Stimulated activated CD4-positive, alpha-beta T cell treated with anti-CD3 and anti-CD28 coated beads, Interleukin-12 subunit alpha, Interleukin-12 subunit beta, amount 100 ng/mL, for 24 hours (primary cell): ENCODE results near the gene PTPN20.

ENCODE experiments used
- DNase-seq, 2 experiments: peaks; one replicate each; pipeline ENCODE4 v3.0.0-alpha.2; 2020; ENCODE audit warnings: low read depth in 2 of 2

PTPN20 gene

GRCh38 chr10:47020471-47020870 lies 109.2 kb downstream of the PTPN20 start:
- no peak for DNase-seq

DNA sequence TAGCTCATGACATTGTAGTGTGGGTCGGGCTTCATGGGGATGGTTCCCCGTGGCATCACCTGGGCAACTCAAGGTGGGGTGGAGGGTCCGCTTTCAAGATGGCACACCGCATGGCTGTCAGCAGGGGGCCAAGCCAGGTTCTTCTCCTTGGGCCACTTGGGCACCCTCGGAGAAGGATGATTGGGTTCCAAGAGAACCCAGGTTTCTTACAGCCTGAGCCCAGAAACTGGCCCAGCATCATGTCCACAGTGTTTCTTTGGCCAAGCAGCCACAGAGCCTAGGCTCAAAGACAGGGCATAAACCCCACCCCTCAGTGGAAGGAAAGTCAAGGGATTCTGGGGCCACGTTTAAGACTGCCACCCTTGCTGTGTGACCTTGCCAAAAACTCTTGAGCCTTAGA lies 110.6 kb downstream of the PTPN20 start:
- DNase-seq = no peak

GRCh38 chr10:47022311-47023131 lies 111.3 kb downstream of the PTPN20 start:
- DNase-seq = no peak

- DNase-seq = no peak
Observed at GRCh38 chr10:47023237-47024045, 112.2 kb downstream of the PTPN20 start.

GRCh38 chr10:47024046-47024322 lies 112.8 kb downstream of the PTPN20 start:
- no peak for DNase-seq

GRCh38 chr10:47024399-47025252 lies 113.4 kb downstream of the PTPN20 start:
- peak; percentile 47 to 59 for DNase-seq

GRCh38 chr10:47025253-47025539 lies 114.0 kb downstream of the PTPN20 start:
- no peak for DNase-seq

GRCh38 chr10:47025540-47026300 lies 114.5 kb downstream of the PTPN20 start:
- no peak for DNase-seq

DNA sequence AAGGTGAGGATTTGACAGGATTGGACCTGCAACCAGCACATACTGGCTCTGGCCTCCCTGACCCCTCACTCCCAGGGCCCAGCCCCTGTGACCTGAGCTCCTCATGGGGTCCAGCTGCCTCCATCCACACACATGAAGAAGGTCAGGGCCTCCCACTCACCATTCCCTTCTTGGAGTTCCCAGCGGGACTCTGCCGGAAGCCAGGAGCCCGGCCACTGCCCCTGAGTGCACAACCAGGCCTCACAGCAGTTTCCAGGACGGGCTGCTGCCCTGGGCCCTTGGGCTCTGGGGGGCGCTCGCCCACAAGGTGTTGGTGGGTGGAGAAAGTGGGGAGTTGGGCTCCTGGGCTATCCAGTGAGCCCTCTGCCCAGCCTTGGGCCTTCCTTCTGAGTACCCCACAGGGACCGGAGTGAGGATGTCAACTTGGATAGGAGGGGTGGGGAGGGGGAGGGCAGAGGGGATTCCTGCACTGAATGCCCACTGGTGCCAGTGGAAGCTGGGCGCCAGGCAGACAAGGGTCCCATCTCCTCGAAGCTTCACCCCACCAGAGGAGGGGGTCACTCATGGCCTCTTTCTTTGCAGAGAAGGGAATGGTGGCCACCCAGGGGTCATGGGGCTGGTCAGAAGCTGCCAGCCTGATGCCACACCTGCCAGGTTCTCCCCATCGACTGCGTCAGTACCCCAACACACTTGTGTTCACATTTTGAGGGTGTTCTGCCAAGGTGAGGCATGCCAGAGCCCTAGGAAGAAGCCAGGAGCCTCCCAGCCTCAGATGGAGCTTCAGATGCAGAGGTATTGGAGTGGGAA lies 115.3 kb downstream of the PTPN20 start:
- no peak for DNase-seq

DNA sequence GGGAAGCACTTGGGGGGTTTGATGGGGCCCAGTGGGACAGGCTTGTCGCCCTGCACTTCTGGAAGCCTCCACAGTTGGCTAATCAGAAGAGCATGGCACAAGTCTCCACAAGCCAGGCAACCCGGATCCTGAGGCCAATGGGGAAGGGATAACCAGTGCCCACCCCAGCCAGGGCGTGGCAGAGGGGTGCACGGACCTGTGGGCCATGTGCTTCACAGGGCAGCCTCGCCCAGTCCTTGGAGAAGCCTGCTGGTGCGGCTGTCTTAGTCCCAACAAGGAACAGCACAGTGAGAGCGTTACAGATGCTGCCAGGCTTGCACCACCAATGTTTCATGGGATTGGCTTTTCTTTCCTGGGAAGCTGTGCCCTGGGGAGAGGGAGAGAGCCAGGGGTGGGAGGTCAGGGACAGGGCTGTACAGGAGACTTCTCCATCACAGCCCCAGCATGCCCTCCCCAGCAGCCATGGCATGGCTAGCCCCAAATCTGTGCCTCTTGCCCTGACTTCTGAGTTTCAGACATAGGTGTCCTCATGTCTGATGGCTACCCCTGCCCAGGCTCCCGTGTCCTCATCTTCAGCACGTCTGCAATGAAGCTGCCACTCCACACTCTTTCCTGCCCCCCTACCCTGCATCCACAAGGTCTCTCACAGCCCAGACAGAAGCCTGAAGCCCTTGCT lies 116.0 kb downstream of the PTPN20 start:
- DNase-seq = no peak

DNA sequence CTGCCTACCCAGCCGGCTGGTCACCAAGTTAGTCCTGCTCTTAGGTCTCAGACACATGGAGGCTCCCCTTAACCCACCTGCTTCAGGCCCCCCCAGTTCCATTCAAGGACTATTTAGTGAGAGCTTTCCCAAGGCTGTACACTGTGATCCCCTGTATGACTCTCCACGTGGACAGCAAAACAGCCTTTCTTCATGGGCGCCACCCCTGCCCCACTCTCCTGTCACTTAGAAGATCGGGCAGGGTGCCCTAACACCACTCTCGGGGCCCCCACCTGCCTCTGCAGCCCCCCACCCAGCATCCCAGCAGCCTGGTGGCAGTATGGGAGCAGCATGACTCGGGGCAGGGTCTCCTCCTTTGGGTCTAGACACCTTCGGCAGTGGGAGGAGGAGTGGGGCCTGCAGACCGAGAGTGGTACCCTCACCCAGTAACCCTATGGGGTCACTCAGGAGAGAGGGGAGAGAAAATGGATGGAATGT lies 116.6 kb downstream of the PTPN20 start:
- no peak for DNase-seq

- DNase-seq = no peak
Observed at GRCh38 chr10:47028466-47028865, 117.2 kb downstream of the PTPN20 start.

DNA sequence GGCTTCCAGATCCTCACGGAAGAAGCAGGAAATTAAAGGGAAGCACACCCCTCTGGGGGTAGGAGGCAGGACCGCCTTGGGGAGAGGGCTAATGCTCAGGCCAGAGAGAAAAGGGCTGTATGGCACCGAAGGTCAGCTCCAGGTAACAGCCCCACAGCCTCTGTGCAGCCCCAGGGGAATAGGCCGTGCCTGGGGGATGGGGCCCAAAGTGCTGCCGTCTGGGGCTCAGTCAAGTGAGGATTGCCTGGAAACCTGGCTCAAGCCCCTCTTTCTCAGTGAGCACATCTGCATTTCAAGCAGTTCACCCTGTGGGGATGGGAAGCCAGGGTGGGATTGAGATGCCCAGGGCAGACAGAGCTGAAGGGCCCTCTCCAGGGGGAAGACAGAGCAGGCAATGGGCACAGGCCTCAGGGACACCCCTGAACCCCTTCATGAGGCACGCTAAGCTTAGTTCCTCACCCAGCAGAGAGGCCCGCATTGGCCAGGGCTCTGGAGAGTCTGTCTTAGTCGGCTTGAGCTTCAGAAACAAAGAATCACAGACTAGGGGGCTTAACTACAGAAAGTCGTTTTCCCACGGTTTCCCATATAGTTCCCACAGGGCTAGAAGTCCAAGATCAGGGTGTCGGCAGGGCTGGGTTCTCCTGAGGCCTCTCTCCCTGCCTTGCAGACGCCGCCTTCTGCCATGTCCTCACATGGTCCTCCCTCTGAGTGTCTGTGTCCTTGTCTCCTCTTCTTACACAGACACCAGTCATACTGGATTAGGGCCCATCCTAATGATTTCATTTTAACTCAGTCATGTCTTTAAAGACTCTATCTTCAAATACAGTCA lies 118.2 kb downstream of the PTPN20 start:
- no peak for DNase-seq

- DNase-seq = no peak
Observed at GRCh38 chr10:47030191-47030703, 119.0 kb downstream of the PTPN20 start.

GRCh38 chr10:47031211-47031900 lies 120.1 kb downstream of the PTPN20 start:
- no peak for DNase-seq

DNA sequence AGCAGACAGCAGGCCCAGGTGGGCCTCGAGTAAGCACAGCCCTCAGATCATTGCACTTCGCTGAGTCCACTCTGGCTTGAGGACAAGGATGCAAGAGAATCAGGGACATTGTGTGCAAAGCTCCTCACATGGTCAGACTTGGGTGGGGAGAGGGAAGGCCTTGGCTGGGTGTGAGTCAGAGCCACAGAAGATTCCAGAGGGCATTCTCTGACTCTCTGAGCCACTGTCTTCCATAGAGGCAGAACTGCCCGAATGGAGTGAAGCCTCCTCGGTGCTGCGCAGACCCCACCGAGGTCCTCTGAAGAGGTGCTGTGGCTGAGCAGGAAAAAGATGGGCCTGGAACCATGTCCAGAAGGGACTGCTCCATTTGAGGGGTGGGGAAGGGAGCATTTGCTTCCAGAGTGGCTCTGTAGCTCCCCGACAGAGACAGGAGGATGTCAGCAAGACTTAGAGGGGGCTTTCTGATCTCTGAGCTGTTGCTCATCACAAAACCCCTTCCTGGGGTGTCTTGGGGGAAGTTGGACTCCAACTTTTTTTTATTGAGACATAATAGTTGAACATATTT lies 120.8 kb downstream of the PTPN20 start:
- DNase-seq = no peak

DNA sequence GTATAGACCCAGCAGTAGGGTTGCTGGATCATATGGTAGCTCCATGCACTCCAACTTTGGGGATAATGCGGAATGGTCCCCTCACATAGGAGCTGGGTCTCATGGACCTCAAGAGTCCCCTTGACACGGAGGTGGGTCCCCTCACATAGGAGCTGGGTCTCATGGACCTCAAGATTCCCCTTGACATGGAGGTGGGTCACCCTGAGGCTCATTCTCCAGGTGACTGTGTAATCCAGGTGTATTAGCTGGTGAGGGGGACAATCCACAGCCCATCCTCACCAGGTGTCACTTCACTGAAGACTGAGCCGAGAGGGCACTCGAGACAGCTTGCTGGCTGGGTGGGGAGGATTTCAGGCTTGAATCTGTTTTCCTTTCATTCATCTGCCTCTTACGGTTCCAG lies 121.9 kb downstream of the PTPN20 start:
- DNase-seq = no peak
